Daoy (cell line): ENCODE measurements around the gene KRTAP22-1. TPM values are rescaled to one million over a fixed set of nuclear protein-coding genes. Genes with fewer than 3 reads are reported as not detected.

Experiments used
- DNase-seq: peaks from one replicate; pipeline ENCODE4 v3.0.0-alpha.2; 2015; ENCODE audit warnings: low read depth
- total RNA-seq: library from RNA; depleted of rRNA; stranded (reverse); fragments of >200 nt; shearing (Covaris generic); gene quantifications from 2 replicates; pipeline ENCODE4 v1.2.3, GENCODE V29; 2014; rRNA removed

The KRTAP22-1 gene
- total RNA-seq, 1 experiment from 2014 or later: not detected

DNA sequence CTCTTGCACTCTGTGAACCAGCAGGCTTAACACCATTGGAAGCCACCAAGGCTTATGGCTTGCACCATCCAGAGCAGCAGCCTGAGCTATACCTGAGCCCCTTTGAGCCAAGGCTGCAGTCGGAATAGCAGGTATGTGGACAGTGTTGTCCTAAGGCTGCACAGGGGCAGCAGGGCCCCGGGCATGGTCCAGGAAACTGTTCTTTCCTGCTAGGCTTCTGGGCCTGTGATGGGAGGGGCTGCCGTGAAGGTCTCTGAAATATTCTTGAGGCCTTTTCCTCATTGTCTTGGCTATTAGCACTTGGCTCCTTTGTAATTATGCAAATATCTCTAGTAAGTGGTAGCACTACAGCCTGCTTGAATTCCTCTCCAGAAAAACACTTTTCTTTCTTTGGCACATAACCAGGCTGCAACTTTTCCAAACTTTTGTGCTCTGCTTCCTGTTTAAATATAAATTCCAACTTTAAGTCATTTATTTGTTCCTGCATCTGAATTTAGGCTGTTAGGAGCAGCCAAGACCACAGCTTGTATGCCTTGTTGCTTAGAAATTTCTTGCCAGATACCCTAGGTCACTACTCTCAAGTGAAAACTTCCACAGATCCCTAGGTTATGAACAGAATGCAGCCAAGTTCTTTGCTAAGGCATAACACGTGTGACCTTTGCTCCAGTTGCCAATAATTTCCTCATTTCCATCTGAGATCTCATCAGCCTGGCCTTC, 24.7 kb downstream of the KRTAP22-1 start:
- no peak for DNase-seq

DNA sequence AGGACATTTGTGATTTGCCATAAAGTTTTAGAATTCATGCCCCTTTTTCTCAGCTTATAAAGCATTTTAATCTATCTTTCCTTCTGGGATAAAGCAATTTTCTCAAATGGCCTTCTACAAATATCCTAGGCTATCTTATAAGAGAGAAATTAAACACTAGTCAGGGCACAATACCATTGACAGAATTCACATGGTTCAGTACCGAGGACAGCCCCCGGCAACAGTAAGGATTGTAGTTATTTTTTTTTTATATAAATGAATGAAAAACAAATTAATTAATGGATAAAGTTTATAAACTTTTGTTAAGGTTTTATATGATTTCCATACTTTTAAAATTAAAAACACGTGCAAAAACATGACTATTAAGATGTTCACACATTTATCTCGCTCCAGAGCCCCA, 27.2 kb downstream of the KRTAP22-1 start:
- DNase-seq: no peak

DNA sequence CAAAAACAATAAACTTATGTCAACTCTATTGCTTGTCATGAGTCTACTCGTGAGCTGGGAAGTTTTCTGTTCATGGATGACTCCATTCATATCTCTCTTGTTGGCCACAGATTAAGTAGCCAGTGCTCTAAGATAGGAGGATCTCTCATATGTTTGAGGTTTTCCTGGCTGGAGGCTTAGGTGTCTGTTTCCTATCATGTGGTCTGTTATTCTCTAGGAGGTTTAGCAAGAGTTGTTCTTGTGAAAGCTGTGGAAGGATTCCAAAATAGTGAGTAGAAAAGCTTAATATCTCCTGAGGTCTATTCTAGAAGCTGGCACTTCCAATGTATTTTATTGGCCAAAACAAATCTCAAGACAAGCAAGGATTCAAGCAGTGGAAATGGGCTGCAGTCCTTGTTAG, 28.3 kb downstream of the KRTAP22-1 start:
- DNase-seq: no peak

DNA sequence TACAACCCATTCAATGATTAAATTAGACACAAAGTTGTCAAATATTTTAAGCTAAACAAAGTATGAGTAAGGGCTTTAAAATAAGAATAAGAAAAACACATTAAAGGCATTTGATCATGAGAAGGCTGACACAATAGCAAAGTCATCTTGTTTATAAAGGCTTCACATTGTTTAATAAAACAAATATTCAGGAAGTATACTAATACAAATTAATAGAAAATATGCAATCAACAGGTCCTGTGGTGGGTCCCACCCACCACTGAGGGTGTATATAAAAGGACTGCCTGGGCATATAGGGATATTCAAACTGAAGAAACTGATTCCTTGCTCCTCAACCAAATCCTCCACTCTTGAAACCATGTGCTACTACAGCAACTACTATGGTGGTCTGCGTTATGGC, 34.0 kb downstream of the KRTAP22-1 start, which contains the start of gene KRTAP20-2:
Gene KRTAP20-2 (plus strand): TSS at position 301 of the 400 bp plus-strand sequence. CDS start 58 bp downstream, at position 359.
- no peak for DNase-seq

DNA sequence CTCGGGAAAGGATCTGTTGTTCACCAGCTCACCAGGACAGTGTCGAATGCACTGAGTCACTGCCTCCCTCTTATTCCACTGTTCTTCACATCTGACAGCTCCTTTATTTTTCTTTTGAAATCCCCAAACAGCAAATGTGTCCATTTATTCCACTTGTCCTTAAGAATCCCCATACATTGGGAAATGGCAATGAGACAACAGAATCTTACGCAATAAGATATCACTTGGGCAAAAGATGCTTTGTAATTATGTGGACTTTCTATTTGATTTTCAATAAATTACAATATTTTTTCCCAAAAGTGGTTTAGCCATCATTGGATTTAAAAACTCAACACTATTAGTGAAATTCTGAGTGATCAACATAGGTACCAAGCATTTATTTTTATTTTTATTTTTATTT, 37.8 kb downstream of the KRTAP22-1 start:
- DNase-seq: no peak

DNA sequence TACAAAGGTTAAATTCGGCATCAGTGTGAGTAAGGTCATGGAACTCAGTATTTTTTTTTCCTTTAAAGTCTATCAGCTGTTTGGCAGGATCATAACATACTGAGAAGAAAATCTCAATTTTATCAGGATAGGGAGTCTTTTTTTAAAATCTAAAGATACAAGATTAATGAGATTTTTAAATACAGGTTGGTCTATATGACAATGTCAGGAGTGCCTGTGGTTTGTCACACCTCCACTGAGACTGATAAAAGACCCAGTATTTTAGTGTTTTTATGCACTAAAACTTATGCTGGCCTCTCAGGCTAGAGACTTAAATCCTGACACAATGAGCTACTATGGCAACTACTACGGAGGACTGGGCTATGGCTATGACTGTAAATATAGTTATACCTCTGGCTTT, 41.7 kb downstream of the KRTAP22-1 start, which contains the start of gene KRTAP20-3:
Gene KRTAP20-3 (plus strand): TSS at position 301 of the 400 bp plus-strand sequence.
- DNase-seq: no peak

DNA sequence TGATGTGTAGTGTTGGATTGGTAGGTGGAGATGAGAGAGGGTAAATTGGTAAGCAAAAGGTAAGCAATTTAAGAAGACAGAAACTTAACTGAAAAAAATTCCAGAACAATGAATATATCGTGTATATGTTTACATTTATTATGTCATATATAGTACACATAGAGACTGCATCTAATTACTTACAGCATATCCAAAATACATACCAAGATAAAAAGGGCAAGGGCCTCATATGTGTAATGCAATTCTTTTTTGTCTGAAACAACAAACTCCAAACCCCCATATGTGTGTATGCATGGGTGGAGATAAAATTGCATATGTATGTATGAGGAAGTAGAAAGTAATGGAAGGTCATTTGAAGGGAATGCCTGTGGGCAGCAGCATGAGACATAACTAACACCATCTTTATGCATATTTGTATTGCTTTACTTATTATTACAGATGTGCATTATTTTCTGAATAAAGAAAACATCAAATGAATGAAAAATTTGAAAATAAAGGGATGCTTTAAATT, 46.1 kb downstream of the KRTAP22-1 start:
- no peak for DNase-seq

Other genes with a start within 250 kb of the KRTAP22-1 start
- gene KRTAP13-2, start 228.8 kb upstream of the KRTAP22-1 start, total RNA-seq: not detected in 2 replicates
- not detected in 2 replicates for gene KRTAP13-1, start 205.1 kb upstream of the KRTAP22-1 start, total RNA-seq
- gene KRTAP13-3, start 175.2 kb upstream of the KRTAP22-1 start, total RNA-seq: not detected in 2 replicates
- gene KRTAP13-4, start 170.9 kb upstream of the KRTAP22-1 start, total RNA-seq: not detected in 2 replicates
- not detected in 2 replicates for gene KRTAP15-1, start 160.8 kb upstream of the KRTAP22-1 start, total RNA-seq
- gene KRTAP19-1, start 120.7 kb upstream of the KRTAP22-1 start, total RNA-seq: not detected in 2 replicates
- not detected in 2 replicates for gene KRTAP19-2, start 113.7 kb upstream of the KRTAP22-1 start, total RNA-seq
- not detected in 2 replicates for gene KRTAP19-3, start 109.1 kb upstream of the KRTAP22-1 start, total RNA-seq
- not detected in 2 replicates for gene KRTAP19-4, start 103.9 kb upstream of the KRTAP22-1 start, total RNA-seq
- not detected in 2 replicates for gene KRTAP19-5, start 98.9 kb upstream of the KRTAP22-1 start, total RNA-seq
- gene KRTAP19-6, start 59.2 kb upstream of the KRTAP22-1 start, total RNA-seq: not detected in 2 replicates
- not detected in 2 replicates for gene KRTAP19-7, start 39.8 kb upstream of the KRTAP22-1 start, total RNA-seq
- gene KRTAP22-2, start 10.7 kb upstream of the KRTAP22-1 start, total RNA-seq: not detected in 2 replicates
- not detected in 2 replicates for gene KRTAP6-3, start 8.6 kb upstream of the KRTAP22-1 start, total RNA-seq
- gene KRTAP6-2, start 2.2 kb upstream of the KRTAP22-1 start, total RNA-seq: not detected in 2 replicates
- gene KRTAP6-1, start 12.8 kb downstream of the KRTAP22-1 start, total RNA-seq: not detected in 2 replicates
- gene KRTAP20-1, start 15.3 kb downstream of the KRTAP22-1 start, total RNA-seq: not detected in 2 replicates
- gene KRTAP20-4, start 19.5 kb downstream of the KRTAP22-1 start, total RNA-seq: not detected in 2 replicates
- 3.4 TPM in 1 of 2 replicates, not detected in the other for gene KRTAP20-2, start 34.1 kb downstream of the KRTAP22-1 start, total RNA-seq
- gene KRTAP20-3, start 41.8 kb downstream of the KRTAP22-1 start, total RNA-seq: not detected in 2 replicates
- not detected in 2 replicates for gene KRTAP21-3, start 117.7 kb downstream of the KRTAP22-1 start, total RNA-seq
- 13.6 TPM in 1 of 2 replicates, not detected in the other for gene KRTAP21-2, start 146.2 kb downstream of the KRTAP22-1 start, total RNA-seq
- gene KRTAP21-1, start 154.3 kb downstream of the KRTAP22-1 start, total RNA-seq: not detected in 2 replicates
- not detected in 2 replicates for gene KRTAP8-1, start 212.2 kb downstream of the KRTAP22-1 start, total RNA-seq
- not detected in 2 replicates for gene KRTAP7-1, start 228.7 kb downstream of the KRTAP22-1 start, total RNA-seq